Measurements from ENCODE around the gene FMN1. TPM values are rescaled to one million over a fixed set of nuclear protein-coding genes. Genes with fewer than 3 reads are reported as not detected.
A peak's percentile ranks its signal among the peaks of the same experiment; 100 is the strongest.

FMN1 gene
- polyA plus RNA-seq, 6 donors from 2014 or later, result 0.33 to 1.0 (median 0.44) TPM; not detected in 1

DNA sequence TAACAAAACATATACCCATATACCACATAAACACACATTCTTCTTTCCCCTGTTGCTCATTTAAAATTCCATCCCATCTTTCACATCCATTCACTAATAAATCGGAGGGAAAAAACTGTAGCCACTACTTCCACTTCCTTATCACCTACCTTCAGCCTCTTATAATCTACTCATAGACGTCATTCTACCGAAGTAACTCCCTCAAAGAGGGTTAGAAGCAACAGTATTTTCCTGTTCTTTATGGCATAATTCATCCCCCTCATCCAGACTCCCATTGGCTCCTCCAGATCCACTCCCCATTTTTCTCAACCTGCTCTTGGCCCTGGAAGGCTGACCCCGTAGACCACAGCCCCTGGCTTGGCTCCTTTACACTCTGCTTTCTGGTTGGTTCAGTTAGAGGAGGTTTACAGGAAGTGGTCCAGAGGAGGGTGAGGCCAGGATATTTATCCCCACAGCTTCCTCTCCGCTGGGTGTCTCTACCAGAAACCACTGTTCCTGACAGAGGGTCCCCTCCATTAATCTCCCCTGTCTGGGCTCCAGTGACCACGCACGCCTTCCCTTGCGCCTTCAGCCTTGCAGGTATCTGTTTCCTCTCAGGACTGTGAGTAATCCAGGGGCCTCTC is 46.3 kb downstream of the FMN1 start:
- Mint-ChIP-seq H3K36me3 (no peaks in the 10 kb centered on the region), H3K4me1 (peaks cover 5 to 22% (median 12%) of the 10 kb centered on the region in 3 donors), H3K4me3 (peak overlapping the region in 1 of 8 donors; percentile 83), H3K27me3 (peaks cover 19 to 33% (median 24%) of the 10 kb centered on the region in 3 donors), H3K9me3 (no peaks in the 10 kb centered on the region), H3K27ac (no peak overlapping the region)
- DNase-seq (no peak), ATAC-seq (ENCODE audit: low read depth in 2 of 2) (no peak)

DNA sequence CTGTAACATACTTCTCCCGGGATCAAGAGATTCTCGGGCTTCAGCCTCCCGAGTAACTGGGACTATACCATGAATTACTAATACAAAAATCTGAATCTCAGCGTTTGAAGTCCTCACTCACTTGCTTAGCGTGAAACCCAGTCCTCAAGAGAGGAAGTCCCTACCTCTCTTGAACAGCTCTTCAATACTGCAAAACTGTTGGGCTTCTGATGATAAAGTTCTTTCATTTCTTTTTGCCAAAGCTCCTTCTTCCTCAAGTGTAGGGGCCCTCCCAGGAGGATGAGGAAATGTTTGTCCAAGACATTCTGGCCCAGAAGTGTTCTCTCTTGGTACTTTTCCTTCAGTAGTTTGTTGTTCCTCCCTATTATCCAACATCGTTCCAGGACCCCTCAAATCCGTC is 48.5 kb downstream of the FMN1 start:
- Mint-ChIP-seq H3K36me3 (no peaks in the 10 kb centered on the region), H3K27ac (no peak overlapping the region), H3K9me3 (no peaks in the 10 kb centered on the region), H3K27me3 (peaks cover 22 to 33% (median 23%) of the 10 kb centered on the region in 3 donors), H3K4me1 (peaks cover 5 to 14% (median 12%) of the 10 kb centered on the region in 3 donors), H3K4me3 (no peak overlapping the region)
- no peak for DNase-seq
- no peak for ATAC-seq (ENCODE audit: low read depth in 2 of 2)

DNA sequence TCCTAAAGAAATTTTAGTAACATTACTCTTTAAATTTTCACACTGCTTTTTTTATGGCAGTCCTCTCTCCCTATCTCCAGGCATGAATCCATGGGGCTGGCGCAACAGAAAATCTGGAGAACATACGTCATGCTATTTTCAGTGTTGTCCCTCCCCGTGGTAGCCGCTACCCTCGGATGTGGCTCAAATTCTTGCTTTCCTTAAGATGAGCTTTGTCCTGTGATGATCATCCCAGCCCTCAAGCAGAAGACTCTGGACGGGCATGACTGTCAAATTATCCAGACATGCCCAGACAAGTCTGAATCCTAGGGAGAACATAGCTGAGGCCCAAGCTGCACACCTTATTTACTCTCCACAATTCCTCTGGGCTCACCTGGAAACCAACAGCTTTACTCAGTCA is 49.1 kb downstream of the FMN1 start:
- no peak for ATAC-seq (ENCODE audit: low read depth in 2 of 2)
- DNase-seq, result no peak
- Mint-ChIP-seq H3K4me3 (no peak overlapping the region), H3K4me1 (peaks cover 5 to 8% (median 6%) of the 10 kb centered on the region in 3 donors), H3K9me3 (no peaks in the 10 kb centered on the region), H3K36me3 (no peaks in the 10 kb centered on the region), H3K27me3 (peaks cover 19 to 33% (median 21%) of the 10 kb centered on the region in 3 donors), H3K27ac (no peak overlapping the region)

DNA sequence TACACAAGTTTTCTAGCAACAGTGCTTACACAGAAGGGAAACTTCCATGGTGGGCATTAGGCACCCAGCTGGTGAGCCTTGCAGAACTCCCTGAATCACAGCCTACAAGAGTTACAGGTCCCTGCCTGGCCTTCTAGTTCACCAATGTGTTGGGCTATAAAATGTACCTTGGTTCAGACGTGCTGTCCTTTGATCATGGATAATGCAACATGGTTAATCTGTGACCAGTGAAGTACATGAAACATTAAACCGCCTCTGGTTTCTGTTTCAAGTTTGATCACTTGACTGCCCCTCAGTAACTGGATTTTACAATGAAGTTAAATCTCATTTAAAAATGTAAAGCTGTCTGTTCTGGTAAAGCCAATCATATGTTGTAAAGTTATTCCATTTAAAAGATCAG is 51.8 kb downstream of the FMN1 start:
- ATAC-seq (ENCODE audit: low read depth in 2 of 2) (no peak), DNase-seq (no peak)
- H3K4me3 Mint-ChIP-seq, result no peak overlapping the region
- H3K9me3 Mint-ChIP-seq, result no peaks in the 10 kb centered on the region
- H3K27ac Mint-ChIP-seq, result no peak overlapping the region
- no peaks in the 10 kb centered on the region for H3K36me3 Mint-ChIP-seq
- no peaks in the 10 kb centered on the region for H3K4me1 Mint-ChIP-seq
- peaks cover 6 to 29% (median 15%) of the 10 kb centered on the region in 3 donors for H3K27me3 Mint-ChIP-seq

DNA sequence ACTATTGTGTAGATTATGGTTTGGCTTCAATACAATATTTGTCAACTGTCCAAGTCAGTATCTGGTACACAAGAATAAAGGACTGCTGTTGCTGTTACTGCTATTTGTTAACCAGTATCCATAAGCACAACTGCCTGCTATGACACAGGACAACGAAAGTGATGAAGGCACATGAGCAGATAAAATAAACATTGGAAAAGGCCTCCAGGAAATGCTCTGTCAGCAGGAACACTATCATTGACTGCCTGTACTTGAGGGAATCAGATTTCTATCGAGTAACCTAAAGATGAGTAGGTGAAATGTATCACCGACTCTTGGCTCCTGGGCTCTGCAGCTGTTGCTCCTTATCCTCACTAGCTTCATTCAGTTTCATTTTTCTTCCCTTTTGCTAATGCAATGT is 56.5 kb downstream of the FMN1 start:
- no peak for ATAC-seq (ENCODE audit: low read depth in 2 of 2)
- Mint-ChIP-seq H3K4me3 (no peak overlapping the region), H3K9me3 (no peaks in the 10 kb centered on the region), H3K27ac (no peak overlapping the region), H3K27me3 (peaks cover 7 to 26% (median 21%) of the 10 kb centered on the region in 3 donors), H3K4me1 (no peaks in the 10 kb centered on the region), H3K36me3 (peaks cover 0 to 3% of the 10 kb centered on the region in 2 donors)
- no peak for DNase-seq

DNA sequence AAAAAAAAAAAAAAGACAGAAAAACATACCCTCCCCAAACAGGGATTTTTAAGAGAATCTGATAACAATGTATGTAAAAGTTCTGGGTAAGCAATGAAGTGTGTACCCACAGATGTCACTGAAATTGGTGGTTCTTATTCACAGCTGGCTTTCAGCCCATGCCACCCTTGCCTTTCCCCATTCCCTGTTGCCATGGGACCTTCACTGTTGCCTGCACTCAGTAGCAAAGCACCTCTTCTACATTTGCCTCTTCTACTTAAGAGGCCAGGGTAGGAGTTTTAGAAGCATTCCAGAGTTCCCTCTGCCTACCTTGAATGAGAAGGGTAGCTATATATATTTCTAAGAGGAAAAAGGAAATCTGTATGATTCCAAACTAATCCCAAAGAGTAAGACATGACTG is 57.4 kb downstream of the FMN1 start:
- no peak for DNase-seq
- H3K9me3 Mint-ChIP-seq, result no peaks in the 10 kb centered on the region
- H3K27ac Mint-ChIP-seq, result no peak overlapping the region
- H3K4me3 Mint-ChIP-seq, result no peak overlapping the region
- no peaks in the 10 kb centered on the region for H3K4me1 Mint-ChIP-seq
- H3K27me3 Mint-ChIP-seq, result peaks cover 7 to 28% (median 25%) of the 10 kb centered on the region in 3 donors
- ATAC-seq (ENCODE audit: low read depth in 2 of 2), result no peak
- H3K36me3 Mint-ChIP-seq, result peaks cover 0 to 3% of the 10 kb centered on the region in 2 donors

DNA sequence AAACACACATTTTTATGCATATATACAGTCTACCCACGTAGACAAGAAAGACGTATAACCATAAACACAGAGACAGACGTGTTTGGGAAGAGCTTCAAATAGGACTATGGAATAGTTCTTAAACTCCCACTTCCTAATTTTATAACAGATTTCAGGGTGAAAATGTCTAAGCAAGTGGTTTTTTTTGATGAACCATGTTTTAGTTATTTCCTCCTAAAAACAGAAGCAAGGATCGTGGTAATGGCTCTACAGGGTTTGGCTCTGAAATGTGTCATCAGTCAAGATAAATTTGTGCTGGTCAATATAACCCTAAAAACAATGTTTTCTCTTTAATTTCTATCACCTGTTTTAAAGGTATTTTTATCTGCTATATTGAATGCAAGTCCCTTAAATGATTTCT is 58.2 kb downstream of the FMN1 start:
- H3K36me3 Mint-ChIP-seq, result peaks cover 0 to 3% of the 10 kb centered on the region in 2 donors
- ATAC-seq (ENCODE audit: low read depth in 2 of 2), result no peak
- H3K27me3 Mint-ChIP-seq, result peaks cover 7 to 28% (median 21%) of the 10 kb centered on the region in 3 donors
- no peak overlapping the region for H3K4me3 Mint-ChIP-seq
- no peak for DNase-seq
- H3K4me1 Mint-ChIP-seq, result no peaks in the 10 kb centered on the region
- no peaks in the 10 kb centered on the region for H3K9me3 Mint-ChIP-seq
- no peak overlapping the region for H3K27ac Mint-ChIP-seq

DNA sequence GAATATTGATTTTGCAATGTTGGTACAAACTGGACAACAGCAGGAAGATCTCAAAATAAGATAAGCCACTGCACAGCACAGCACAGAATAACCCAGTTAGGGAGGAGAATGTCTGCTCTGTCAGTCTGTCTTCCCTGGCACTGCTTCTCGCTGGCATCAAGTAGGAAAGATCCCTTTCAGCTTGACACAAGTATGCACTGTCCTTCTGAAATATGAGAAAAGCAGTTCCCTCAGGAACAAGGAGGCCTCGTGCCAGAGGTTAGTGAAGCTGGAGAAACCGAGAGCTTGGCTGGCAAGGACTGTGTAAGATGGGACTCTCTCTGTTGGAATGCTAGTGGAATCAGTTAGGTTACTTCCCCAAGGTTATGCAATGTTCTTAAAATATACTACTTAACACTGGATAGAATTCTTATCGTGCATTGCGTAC is 59.1 kb downstream of the FMN1 start:
- no peak for ATAC-seq (ENCODE audit: low read depth in 2 of 2)
- H3K4me1 Mint-ChIP-seq, result no peaks in the 10 kb centered on the region
- H3K36me3 Mint-ChIP-seq, result peaks cover 0 to 3% of the 10 kb centered on the region in 2 donors
- H3K4me3 Mint-ChIP-seq, result no peak overlapping the region
- H3K27ac Mint-ChIP-seq, result no peak overlapping the region
- DNase-seq, result no peak
- H3K9me3 Mint-ChIP-seq, result no peaks in the 10 kb centered on the region
- peaks cover 7 to 28% (median 17%) of the 10 kb centered on the region in 3 donors for H3K27me3 Mint-ChIP-seq

DNA sequence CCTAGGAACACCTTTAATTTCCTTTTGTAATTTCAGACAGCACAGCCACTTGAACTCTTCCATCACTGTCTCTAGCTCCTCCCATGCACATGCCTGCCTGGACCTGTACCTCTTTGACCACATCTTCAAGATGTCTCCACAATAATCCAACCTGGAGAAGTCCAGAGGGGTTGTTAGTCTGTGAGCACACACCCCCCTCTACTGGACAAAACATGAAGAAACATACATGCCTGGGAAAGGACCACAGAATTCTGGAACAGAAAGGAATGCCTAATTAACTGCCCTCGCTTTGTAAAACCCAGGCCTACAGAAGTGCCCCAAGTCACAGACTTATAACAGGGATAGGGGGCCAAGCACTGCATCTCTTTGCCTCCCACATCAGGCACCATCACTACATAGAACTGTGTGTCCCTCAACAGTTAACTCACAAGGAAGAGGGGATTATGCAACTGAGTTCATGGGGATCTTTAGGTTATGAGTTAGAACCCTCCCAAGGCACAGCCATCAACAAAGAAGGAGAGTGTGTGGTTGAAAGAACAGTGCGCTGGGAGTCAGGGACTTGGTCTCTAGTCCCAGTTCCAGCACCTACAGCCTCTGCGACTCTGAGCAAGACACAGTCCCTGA is 61.7 kb downstream of the FMN1 start:
- DNase-seq (no peak), ATAC-seq (ENCODE audit: low read depth in 2 of 2) (no peak)
- no peak overlapping the region for H3K4me3 Mint-ChIP-seq
- peaks cover 0 to 7% (median 1%) of the 10 kb centered on the region in 7 donors for H3K9me3 Mint-ChIP-seq
- H3K27me3 Mint-ChIP-seq, result peaks cover 10 to 20% (median 11%) of the 10 kb centered on the region in 3 donors
- peaks cover 3 to 6% of the 10 kb centered on the region in 2 donors for H3K36me3 Mint-ChIP-seq
- no peaks in the 10 kb centered on the region for H3K4me1 Mint-ChIP-seq
- H3K27ac Mint-ChIP-seq, result peak overlapping the region in 1 of 6 donors; percentile 12

DNA sequence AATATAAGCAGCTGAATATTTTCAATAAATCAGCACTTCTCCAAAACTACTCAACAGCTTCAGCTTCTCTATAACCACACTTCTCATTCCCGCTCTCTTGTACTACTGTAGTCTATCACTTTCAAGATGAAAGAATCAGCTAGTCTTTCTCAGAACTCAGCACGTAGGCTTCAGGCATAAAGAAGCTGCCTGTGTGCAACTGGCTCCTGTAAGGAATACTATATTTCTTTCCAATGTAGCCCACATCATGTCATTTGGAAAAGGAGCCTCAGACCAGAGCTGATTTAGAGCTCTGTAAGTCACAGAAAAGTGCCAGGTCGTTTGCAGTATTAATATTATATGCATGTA is 62.3 kb downstream of the FMN1 start:
- H3K4me1 Mint-ChIP-seq, result no peaks in the 10 kb centered on the region
- H3K9me3 Mint-ChIP-seq, result peaks cover 0 to 9% (median 3%) of the 10 kb centered on the region in 7 donors
- peaks cover 7 to 20% (median 13%) of the 10 kb centered on the region in 3 donors for H3K27me3 Mint-ChIP-seq
- peaks cover 7 to 8% of the 10 kb centered on the region in 2 donors for H3K36me3 Mint-ChIP-seq
- no peak for ATAC-seq (ENCODE audit: low read depth in 2 of 2)
- H3K27ac Mint-ChIP-seq, result peak overlapping the region in 1 of 6 donors; percentile 16
- no peak for DNase-seq
- H3K4me3 Mint-ChIP-seq, result no peak overlapping the region

DNA sequence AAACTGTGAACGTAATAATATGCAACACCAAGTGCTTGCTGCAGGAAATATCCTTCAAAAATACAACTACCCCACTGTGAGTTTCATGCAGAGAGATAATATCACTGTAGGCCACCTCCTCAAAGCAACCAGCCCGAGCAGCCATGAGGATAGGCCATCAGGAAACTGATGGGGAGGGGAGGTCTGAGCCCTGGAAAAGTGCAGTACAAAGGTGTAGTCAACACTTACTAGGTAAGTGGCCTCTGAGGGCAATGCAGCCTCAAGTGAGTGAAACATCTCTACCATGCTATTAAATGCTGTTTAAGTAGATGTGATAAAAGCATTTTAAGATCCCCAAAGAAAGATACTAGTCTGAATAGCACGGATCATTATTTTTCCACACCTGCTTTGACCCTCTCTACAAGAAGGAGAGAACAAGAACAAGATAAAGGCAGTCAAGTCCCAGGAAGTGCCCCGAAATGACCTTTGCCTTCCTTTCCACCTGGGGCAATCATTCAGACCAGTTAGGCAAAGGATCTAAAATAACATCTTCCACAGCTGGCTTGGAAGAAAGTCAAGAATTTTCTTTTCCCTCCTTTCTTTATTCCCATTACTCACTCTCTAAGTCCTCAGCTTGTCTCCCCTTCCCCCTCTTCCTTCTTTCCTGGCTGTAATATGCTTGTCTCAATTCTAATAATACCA is 62.8 kb downstream of the FMN1 start:
- H3K36me3 Mint-ChIP-seq, result peaks cover 7 to 8% of the 10 kb centered on the region in 2 donors
- peaks cover 5 to 20% (median 13%) of the 10 kb centered on the region in 3 donors for H3K27me3 Mint-ChIP-seq
- peaks cover 0 to 5% (median under 1%) of the 10 kb centered on the region in 3 donors for H3K4me1 Mint-ChIP-seq
- no peak overlapping the region for H3K4me3 Mint-ChIP-seq
- H3K9me3 Mint-ChIP-seq, result peaks cover 0 to 9% (median 3%) of the 10 kb centered on the region in 7 donors
- DNase-seq (no peak), ATAC-seq (ENCODE audit: low read depth in 2 of 2) (no peak)
- H3K27ac Mint-ChIP-seq, result peak overlapping the region in 1 of 6 donors; percentile 16

DNA sequence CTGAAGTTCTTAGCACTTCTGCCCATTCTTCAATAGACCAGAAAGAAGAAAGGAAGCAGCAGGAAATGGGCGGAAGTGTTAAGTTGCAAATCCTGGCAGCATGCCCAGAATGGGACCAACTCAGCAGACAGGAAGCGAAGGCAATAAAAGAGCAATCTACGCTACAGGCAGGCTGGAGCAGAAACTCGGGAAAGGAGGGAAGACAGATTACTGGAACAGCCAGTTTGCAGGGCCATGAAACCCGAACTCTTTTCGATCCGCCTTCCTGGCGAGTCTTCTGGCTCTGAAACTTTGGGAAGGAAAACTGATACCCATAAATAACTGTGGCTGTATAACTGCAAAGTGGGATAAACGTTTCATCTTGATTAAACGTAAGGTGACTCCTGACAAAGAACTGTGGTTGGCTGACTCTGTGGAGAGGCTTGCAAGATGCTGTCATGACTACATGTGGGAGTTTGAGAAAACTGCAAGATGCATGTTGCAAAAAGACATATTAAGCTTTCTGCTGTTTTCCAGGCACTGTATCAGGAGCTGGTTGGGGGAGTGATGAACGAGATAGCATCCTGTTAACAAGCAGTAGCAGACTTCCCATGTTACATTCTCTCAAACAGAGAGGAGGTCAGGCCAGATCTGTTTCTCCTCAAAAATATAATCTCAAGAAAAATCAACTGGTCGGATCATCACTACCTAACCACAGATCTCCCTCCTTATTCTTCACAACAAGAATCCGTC is 67.8 kb downstream of the FMN1 start:
- peaks cover 0 to 14% (median 10%) of the 10 kb centered on the region in 3 donors for H3K4me1 Mint-ChIP-seq
- ATAC-seq (ENCODE audit: low read depth in 2 of 2) (no peak), DNase-seq (no peak)

DNA sequence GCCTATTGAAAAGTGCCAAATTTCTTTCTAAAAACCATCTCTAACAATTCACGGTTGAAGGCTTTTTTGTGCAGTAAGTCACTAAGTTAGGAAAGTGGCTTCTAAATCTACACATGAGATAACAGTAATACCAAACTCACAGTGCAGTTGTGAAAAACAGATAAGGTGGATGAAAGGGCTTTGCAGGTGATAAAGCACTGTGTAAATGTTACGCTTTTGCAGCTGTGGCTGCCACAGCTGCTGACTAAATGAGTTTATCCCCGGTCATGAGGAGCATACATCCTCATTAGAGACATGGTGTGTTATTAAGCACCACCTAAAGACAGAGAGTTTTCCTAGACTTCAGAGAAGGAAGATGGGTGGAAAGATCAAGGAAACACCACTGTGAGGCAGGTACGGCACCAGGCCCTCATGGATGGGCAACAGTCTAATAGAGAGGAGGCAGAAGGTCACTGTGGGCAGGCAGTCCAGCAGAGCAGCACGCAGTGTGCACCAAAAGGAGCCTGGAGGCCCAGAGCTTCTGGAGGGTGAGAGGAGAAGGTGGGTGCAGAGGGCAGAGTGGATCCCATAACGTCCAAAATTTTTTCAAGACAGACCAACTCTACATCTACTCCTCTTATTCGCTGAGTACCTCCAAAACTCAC is 68.5 kb downstream of the FMN1 start:
- DNase-seq (no peak), ATAC-seq (ENCODE audit: low read depth in 2 of 2) (no peak)
- H3K4me1 Mint-ChIP-seq, result peaks cover 0 to 14% (median 10%) of the 10 kb centered on the region in 3 donors
- peak overlapping the region in 2 of 8 donors; percentile 36 to 60 for H3K4me3 Mint-ChIP-seq
- H3K9me3 Mint-ChIP-seq, result peaks cover 0 to 9% (median 3%) of the 10 kb centered on the region in 7 donors
- H3K36me3 Mint-ChIP-seq, result peaks cover 4 to 8% of the 10 kb centered on the region in 2 donors
- H3K27me3 Mint-ChIP-seq, result peaks cover 9 to 16% (median 14%) of the 10 kb centered on the region in 3 donors
- peak overlapping the region in 2 of 6 donors; percentile 8 to 22 for H3K27ac Mint-ChIP-seq

More for the DNA sequence above, 67.8 kb downstream of the FMN1 start:
- Mint-ChIP-seq H3K27me3 (peaks cover 9 to 16% (median 14%) of the 10 kb centered on the region in 3 donors), H3K9me3 (peaks cover 0 to 9% (median 3%) of the 10 kb centered on the region in 7 donors), H3K27ac (no peak overlapping the region), H3K36me3 (peaks cover 4 to 8% of the 10 kb centered on the region in 2 donors), H3K4me3 (peak overlapping the region in 2 of 8 donors; percentile 36 to 60)
